M059J (cell line): ENCODE data around the gene ST3GAL3. TPM values are rescaled to one million over a fixed set of nuclear protein-coding genes. Genes with fewer than 3 reads are reported as not detected.

ENCODE experiments used
- DNase-seq: peaks from one replicate; pipeline ENCODE4 v3.0.0-alpha.2; 2012; ENCODE audit warnings: low read depth
- total RNA-seq: library from RNA; depleted of rRNA; stranded (reverse); fragments of >200 nt; shearing (Covaris generic); gene quantifications from 2 replicates; pipeline ENCODE4 v1.2.3, GENCODE V29; 2014

Gene ST3GAL3
- total RNA-seq, 1 experiment from 2014 or later = 15.0 TPM

DNA sequence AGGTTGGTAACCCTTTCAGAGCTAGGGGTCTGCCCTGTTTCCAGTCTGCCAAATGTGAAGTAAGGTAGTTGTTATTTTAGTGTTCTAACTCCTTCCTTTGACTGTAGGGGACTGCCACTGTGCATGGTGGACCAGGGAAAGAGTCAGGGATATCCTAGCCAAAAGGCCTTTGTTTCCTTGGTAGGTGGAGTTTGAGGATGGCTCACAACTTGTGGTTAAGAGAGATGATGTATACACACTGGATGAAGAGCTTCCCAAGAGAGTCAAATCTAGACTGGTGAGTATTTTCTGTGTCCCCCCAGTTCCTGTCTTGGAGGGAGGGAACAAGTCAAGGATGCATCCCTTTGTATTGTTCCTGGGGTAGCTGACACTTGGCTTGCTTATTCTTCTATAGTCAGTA, 3.5 kb upstream of the ST3GAL3 start:
- peak; percentile 33 for DNase-seq

DNA sequence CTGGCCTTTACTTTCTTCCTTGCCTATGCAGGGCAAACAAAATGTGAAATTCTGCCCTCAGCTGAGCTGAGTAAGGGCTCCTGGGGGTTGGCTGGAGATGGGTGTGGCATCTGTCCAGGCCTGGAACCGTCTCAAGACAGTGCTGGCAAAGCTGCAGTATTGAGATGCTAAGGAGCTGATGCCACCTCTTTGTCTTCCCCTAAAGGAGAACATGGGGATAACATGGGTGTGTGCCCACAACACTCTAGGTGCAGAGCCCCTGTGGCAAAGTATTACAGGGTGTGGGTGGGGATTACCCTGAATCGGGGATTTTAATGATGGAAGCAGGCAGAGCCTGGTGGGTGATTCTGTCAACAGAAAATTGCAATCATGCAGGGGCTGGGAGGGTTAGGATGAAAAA, 2.5 kb upstream of the ST3GAL3 start:
- DNase-seq = peak; percentile 56

DNA sequence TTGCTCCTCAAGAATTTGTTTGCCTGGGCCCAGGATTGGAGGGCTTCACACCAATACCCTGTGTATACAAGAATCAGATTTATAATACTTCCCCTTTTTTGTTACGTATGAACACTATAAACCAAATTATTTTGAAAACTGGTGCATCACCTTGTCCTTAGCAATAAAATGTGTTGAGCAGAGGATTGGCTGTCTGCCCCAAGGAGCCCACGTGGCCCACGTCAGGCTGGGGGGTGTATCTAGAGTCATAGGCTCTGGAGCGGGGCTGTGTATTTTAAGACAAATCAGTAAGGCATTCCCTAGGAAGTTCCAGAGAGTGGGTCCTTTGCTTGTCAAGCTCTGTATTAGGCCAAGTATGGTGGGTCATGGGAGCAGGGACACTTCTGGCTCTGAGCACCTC, 2.0 kb upstream of the ST3GAL3 start:
- DNase-seq = no peak

DNA sequence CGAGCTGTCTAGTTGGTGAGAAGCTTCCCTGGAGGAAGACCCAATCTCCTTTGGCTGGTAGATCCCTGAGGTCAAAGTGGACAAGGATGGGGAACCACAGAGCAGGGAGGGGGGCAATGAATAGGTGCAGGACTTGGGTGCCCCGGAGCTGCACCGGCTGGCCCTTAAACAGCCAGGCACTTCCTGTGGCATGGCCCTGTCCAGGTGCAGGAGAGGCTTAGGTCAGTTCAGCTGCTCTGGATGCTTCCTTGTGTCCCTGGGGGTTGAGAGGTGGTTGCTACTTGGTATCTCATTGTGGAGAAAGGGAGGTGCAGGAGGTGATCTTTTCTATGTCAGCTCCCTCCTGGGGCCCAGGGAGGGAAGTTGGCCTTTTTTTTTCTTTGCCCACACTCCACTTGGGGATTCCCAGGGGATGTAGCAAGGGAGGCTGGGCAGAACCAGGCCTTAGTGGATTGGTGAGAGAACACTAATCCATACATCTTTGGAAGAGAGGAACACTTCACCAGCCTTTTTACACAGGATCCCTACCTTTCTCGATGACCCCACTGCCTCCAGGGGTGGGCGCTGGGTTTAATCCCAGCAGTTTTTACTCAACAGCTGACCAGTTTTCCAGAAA, 1.2 kb upstream of the ST3GAL3 start:
- peak; percentile 27 for DNase-seq

DNA sequence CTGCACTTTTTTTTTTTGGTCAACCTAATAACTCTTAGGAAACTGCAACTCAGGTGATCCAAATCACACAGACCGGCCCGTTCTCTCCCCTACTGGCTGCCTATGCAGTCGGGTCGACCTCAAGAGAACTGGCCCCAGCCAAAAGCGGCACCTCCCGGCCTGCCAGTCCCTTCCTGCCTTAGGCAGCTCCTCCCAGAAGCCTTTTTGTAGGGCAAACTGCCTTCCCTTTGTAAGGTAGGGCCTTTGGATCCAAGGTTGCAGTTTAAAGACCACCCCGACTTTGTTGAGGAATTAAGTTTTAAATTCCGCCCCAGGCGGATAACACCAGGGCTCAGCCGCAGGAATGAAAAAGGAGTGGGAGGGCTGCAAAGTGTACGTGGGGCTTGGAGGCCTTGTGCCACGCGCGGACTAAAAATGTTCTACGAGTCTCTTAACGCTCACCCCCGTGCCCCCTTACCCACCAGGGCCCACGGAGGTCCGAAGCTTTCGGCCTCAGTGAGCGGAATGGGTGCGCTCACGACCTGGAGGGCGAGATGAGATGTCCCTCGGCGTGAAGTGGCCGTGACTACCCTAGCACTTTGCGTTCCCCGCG, 642 bp upstream of the ST3GAL3 start:
- peak; percentile 55 for DNase-seq

DNA sequence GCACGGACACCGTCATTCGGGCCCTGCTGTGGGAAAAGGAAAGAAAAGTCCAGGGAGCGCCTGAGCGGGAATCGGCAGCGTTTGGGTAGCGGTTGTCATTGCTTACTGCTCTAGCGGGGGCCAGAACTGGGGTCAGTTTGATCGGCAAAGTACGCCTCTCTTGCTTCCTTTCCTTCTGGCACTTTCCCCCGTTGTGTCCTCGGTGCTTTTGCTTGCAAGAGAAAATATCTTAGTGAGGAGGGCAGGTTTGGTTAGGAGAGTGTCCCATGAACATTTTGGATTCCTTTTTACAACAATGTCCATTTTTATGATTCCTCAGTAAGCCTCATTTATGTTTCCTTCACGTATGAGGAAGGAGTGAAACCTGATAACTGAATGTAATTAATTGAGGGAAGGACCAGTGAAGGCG, 670 bp downstream of the ST3GAL3 start:
- no peak for DNase-seq

DNA sequence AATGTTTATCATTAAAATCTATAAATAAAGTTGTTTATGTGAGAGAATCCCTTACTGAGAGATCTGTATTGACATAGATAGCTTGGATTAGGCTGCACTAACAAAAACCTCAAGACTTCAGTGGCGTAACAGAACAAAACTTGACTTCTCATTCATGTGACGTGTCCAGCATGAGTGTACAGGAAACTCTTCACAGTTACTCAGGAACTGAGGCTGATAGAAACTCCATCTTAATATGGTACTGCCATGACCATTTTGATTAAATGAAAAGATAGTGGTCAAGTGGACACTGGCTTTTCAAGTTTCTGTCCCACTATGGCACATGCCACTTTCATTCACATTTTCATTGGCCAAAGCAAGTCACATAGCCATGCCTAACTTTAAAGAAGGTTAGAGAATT, 3.7 kb downstream of the ST3GAL3 start:
- peak; percentile 92 for DNase-seq

DNA sequence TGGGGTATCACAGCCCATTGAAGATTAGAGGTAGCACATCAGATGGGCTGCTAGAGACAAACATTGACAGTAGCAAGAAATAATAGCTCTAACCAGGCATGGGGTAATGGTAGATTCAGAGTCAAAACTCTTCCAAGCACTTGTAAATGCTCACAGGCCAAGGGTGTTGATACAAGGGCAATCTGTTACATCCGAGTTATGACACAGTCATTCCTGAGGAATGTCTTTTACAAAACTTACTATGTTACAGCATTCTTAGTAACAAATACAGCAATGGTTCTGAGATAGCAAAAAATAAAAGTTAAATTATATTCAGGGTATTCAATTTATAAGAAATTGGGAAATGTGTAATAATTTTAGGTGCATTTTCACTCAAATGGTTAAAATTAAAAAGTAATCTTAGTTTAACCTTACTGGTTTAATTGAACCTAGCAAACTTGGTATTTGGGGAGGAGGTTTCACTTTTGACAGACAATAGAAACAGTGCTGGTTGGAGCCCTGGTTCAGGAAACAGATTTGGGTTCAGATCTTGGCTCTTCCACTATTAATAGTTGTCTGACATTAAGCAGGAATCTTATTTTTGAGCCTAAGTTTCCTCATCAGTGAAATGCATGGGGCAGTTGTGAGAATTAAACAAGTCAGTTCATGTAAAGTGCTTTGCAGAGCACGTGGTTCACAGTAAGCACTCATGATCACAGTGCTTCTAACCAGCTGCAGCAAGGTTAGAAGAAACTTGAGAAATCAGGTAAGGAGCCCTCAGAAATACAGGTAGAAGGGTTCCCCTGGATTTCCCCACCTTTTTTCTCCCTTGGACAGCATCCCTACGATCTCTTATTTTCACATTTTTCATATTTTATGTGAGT, 4.4 kb downstream of the ST3GAL3 start:
- peak; percentile 87 for DNase-seq

DNA sequence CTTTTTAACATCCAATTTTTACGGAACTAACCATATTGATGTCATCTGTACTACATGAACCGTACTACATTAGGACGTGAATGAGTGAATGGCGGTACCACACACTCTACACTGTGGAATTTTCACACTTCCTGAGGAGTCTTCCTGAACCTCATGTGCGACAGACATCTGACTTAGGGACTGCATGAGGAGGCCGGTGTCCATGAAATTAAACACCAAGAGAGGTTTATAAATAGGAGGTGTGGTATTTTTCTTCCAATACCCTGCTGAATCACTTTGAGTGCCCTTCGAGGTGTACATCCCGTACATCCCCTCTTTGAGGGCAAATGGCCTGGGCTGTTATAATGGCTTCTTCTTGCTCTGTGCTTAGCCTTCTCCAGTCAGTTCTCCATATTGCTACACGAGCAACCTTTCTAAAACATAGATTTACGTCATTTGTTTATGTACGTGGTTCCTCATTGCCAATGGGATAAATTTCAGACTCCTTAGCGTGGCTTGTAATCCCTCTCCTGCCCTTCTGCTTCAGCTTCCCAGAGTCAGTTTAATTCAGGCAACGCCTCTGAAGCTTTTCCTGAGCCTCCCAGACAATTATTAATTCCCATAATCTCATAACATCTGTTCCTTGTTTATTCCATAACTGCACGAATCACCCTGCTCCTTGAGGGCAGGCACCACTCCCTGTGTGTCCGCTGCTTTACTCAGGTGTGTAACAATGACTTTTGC, 9.4 kb downstream of the ST3GAL3 start:
- DNase-seq = no peak

DNA sequence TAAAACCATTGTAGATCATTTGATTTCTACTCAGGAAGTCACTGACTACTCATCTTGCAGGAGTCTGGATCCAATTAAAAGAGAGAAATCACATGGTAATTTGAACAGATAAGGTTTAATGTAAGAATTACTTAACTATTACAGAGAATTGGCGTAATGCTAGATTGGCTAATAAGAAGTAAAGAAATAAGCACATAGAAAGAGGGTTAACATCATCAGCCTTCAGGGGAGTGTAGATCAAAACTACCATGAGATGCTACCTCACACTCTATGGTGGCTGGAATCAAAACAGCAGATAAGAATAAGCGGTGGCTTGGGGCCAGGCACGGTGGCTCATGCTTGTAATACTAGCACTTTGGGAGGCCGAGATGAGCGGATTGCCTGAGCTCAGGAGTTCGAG, 11.7 kb downstream of the ST3GAL3 start:
- DNase-seq = no peak

DNA sequence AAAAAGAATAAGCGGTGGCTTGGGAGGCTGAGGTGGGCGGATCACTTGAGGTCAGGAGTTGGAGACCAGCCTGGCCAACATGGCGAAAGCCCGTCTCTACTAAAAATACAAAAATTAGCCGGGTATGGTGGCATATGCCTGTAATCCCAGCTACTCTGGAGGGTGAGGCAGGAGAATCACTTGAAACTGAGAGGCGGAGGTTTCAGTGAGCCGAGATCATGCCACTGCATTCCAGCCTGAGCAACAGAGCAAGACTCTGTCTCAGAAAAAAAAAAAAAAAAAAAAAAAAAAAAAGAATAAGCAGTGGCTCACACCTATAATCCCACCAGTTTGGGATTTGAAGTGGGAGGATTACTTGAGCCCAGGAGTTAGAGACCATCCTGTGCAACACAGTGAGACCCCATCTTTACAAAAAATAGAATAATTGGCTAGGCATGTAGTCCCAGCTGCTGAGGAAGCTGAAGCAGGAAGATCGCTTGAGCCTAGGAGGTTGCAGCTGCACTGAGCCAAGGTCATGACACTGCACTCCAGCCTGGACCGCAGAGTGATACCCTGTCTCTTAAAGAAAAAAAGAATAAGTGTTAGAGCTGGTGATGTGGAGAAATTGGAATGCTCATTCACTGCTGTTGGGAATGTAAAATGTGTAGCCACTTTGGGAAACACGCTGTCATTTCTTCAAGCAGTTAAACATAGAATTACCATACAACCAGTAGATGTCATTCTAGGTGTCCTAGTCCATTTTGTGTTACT, 12.5 kb downstream of the ST3GAL3 start:
- DNase-seq = peak; percentile 32

DNA sequence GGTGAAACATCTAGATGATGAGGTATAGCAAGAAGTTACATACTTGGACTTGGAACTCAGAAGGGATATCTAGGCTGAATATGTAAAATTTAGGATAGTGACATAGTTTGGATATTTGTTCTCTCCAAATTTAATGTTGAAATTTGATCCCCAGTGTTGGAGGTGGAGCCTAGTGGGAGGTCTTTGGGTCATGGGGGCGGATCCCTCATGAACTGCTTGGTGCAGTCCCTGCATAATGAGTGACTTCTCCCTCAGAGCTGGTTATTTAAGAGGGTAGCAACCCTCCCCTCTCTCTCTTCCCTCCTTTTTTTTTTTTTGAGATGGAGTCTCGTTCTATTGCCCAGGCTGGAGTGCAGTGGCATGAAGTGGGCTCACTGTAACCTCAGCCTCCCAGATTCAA, 15.5 kb downstream of the ST3GAL3 start:
- no peak for DNase-seq

DNA sequence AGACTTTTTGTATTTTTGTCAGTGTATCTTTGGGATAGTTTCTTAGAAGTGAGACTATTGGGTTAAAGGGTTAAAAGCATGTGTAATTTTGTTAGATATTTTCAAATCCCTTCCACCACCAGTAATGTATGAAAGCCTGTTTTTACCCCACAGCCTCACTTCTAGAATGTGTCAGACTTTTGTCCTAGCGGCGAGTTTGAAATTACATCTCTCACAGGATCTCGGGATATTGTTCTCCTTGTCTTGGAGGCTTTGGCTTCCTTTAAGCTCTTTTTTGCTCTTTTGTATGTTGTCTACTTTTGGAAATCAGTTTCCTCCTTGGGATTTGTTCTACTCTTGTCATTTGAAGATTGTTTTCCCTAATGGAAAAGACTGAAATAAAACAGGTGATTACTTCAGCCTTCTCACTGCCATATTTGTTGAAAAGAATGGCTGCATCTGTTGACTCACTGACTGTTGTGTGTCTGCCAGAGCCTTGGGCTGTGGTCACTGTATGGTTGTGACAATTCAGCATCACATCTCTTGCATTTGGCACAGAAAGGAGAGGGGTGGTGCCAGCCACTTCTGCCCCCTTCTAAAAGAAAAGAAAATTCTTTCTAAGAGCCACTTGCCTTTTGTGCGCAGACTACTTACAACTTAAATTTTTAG, 22.6 kb downstream of the ST3GAL3 start:
- peak; percentile 61 for DNase-seq

DNA sequence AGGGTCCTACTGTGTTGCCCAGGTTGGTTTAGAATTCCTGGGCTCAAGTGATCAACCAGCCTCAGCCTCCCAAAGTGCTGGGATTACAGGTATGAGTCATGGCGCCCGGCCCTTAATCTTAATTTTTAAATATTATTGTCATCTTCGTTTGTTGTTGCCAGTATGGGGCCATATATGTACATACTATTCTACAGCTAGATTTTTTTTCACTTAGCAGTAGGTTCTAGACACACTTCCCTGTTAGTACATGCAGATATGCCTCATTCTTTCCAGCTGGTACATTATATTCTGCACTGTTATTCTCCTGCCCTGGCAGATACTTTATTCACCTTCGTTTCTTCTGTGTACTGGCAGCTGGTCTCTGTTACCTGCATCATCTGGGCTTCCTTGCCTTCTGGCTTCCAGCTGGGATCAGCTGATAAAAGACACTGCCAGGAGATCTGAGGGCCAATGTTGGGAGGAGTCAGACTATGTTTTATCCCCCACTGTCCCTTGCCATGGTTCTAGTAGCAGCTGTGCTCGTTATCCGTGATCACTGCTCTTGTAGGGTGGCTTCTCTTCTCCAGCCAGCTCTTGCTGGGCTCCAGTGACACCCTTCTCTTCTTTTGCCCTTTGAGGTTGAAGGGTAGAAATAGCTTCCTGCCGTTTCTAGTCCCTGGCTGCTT, 24.7 kb downstream of the ST3GAL3 start:
- DNase-seq = no peak

DNA sequence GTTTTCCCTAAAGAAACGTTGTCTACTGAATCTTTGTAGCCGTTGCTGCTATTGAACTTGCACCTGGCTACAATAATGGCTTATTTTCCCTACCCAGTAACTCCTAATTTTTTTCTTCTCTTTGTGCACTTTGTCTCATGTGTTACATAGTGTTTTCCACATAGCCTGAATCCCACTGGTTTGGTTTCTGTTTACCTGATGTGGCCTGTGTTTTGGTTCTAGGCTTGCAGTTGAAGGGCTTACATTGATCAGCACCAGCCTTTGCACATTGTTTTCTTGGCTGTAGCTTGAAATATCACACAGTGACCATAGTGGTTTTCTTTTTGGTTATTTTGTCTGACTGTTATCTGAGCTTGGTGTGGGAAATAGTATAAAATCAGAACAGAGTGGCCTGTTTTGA, 29.5 kb downstream of the ST3GAL3 start:
- no peak for DNase-seq

DNA sequence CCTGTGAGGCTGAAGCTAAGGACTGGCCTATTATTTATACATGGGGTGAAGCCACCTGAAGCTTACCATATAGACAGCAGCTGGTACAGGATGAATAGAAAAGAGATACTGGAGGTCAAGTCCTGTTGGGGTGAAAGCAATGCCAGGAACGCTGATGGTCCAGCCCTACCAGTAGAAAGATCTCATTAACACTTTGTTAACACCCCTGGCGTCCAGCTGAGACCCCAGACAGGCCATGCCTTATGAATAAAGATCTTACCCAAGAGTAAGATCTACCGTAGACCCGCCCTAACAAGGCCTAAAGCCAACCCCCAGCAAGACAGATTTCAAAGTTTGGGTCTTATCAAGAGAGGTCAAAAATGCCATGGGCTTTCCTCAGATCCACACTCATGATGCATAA, 34.7 kb downstream of the ST3GAL3 start:
- no peak for DNase-seq

DNA sequence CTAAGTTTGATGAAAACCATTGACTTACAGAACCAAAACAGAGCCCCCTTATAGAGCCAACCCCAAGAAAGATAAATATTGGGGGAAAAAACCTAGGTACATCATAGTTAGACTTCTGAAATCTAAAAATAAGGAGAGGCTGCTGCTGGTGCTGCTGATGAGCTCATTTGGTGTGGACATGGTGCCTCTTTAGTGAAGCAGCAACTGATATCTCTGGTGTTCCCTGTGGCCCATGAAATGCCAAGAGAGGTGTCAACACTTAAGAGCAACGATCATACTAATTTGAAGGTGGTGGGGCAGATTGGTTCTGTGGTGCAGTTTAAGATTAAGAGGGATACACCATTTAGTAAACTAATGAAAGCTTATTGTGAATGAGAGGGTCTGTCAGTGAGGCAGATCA, 35.9 kb downstream of the ST3GAL3 start:
- DNase-seq = no peak

DNA sequence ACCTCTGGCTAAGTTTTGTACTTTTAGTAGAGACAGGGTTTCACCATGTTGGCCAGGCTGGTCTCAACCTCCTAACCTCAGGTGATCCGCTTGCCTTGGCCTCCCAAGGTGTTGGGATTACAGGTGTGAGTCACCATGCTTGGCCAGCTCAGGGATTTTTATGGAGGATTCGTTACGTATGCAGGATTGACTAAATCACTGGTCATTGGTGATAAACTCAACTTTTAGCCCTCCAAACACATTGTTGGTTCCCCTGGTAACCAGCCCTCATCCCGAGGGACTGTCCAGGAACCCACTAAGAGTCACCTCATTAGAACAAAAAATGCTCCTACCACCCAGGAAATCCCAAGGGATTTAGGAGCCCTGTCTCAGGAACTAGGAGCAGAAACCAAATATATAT, 40.4 kb downstream of the ST3GAL3 start:
- DNase-seq = peak; percentile 73

DNA sequence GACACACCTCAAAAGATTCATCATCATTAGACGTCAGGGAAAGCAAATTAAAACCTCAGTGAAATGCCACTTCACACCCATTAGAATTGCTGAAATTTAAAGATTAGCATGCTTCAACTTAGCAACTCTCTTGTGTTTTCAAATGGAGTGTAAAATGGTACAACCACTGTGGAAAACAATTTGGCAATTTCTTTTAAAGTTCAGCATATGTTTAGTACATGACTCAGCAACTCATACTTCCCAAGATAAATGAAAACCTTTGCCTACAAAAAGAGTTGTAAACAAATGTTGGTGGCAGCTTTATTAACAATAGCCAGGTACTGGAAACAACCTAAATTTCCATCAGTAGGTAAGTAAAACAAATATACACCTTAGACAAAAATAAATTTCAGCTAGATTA, 42.7 kb downstream of the ST3GAL3 start:
- DNase-seq = peak; percentile 12

DNA sequence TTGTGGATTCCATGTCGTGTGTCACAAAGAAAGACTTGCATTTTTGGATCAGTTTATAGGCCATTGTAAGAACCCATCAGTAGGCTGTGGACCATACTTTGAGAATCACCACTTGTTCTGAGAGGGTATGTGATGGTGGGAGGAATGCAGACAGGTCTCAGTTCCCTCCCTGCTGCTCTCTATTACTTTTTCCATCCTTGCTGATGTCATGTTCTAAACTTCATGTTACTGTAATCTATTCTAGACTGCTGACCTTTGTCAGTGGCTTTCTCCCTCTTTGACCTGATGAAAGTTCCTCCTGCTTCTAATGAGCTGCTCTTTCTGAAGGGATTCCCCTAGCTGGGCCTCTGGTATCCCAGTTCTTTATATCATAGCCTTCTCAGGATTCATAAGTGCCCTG, 46.1 kb downstream of the ST3GAL3 start:
- no peak for DNase-seq

DNA sequence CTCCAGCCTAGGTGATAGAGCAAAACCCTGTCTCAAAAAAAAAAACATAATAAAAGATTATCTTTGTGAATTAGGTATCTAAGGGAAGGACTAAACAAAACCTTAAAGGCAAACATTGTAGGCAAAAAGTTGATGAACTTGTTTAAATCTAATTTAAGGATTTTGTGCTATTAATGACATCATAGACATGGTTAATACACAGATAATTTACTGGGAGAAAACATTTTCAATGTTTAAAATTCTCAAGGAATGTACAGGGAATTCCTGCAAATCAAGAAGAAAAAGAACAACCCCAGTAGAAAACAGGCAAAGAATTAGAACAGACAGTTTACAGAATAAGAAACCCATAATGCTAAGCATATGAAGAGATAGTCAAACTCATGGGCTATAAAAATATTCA, 47.6 kb downstream of the ST3GAL3 start:
- no peak for DNase-seq
